ENCODE results near the gene PRDM13.
"Not testable (repeated sequence)": the region's sequence is repeated elsewhere in the genome, so short reads cannot be mapped to it uniquely, and the experiment has no call there.

The PRDM13 gene

GRCh38 chr6:99629293-99629692 is 22.7 kb downstream of the PRDM13 start:
- no peak for DNase-seq (ENCODE audit: low read depth)

- DNase-seq (ENCODE audit: low read depth), result no peak
Measured at GRCh38 chr6:99637629-99638028, 31.0 kb downstream of the PRDM13 start.

GRCh38 chr6:99638358-99638757 is 31.7 kb downstream of the PRDM13 start:
- not testable (repeated sequence) for DNase-seq (ENCODE audit: low read depth)

- no peak for DNase-seq (ENCODE audit: low read depth)
Measured at GRCh38 chr6:99641270-99641669, 34.6 kb downstream of the PRDM13 start.

GRCh38 chr6:99645986-99646385 is 39.4 kb downstream of the PRDM13 start:
- DNase-seq (ENCODE audit: low read depth), result no peak

- not testable (repeated sequence) for DNase-seq (ENCODE audit: low read depth)
Measured at GRCh38 chr6:99650091-99650571, 43.5 kb downstream of the PRDM13 start.

GRCh38 chr6:99660206-99660605 is 53.6 kb downstream of the PRDM13 start:
- DNase-seq (ENCODE audit: low read depth), result no peak

- DNase-seq (ENCODE audit: low read depth), result no peak
Measured at GRCh38 chr6:99661870-99662269, 55.2 kb downstream of the PRDM13 start.

GRCh38 chr6:99662616-99663015 is 56.0 kb downstream of the PRDM13 start:
- no peak for DNase-seq (ENCODE audit: low read depth)
